ENCODE measurements around the gene RNF150.

DNA sequence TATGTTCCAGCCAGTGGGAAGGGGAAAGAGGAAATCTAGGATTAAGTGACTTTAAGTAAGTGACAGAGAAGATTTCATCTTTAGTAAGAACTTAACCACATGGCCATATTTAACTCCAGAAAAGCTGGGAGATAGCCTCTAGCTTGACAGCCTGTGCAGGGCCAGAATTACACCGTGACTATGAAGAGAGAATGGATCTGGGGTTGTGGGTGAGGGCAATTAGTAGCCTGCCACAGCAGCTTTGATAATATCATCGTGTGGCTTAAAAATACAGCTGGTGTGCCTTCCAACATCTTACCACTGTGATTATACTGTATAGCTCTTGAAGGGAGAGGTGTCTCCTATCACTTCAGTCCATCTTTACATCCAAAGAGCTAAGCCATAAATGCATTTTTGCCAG lies 319.5 kb downstream of the RNF150 start:
- TF ChIP-seq, protein P1, sequence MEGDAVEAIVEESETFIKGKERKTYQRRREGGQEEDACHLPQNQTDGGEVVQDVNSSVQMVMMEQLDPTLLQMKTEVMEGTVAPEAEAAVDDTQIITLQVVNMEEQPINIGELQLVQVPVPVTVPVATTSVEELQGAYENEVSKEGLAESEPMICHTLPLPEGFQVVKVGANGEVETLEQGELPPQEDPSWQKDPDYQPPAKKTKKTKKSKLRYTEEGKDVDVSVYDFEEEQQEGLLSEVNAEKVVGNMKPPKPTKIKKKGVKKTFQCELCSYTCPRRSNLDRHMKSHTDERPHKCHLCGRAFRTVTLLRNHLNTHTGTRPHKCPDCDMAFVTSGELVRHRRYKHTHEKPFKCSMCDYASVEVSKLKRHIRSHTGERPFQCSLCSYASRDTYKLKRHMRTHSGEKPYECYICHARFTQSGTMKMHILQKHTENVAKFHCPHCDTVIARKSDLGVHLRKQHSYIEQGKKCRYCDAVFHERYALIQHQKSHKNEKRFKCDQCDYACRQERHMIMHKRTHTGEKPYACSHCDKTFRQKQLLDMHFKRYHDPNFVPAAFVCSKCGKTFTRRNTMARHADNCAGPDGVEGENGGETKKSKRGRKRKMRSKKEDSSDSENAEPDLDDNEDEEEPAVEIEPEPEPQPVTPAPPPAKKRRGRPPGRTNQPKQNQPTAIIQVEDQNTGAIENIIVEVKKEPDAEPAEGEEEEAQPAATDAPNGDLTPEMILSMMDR (IDR thresholded peaks at IDR 0.05), result no peak
- TF ChIP-seq POLR2AphosphoS5 (IDR thresholded peaks at IDR 0.05) (no peak), POLR2A (IDR thresholded peaks at IDR 0.05) (no peak)
